Keratinocyte (primary cell): ENCODE measurements around the gene DCTN1.

Source experiments
- CTCF ChIP-seq, 3 experiments: IDR thresholded peaks in 1 of 3; conservative IDR thresholded peaks in 1 of 3; optimal IDR thresholded peaks in 1 of 3; 2 replicates in 2 of 3; 3 replicates in 1 of 3; pipeline versions ENCODE3 to v1.5.1; 2011; ENCODE audit warnings: low read length in 3 of 3, mild to moderate bottlenecking in 3 of 3, moderate library complexity in 2 of 3, control low read depth in 1 of 3, inconsistent platforms in 1 of 3; ENCODE audit not compliant: insufficient read depth in 2 of 3; ENCODE audit errors: extremely low read depth in 1 of 3
- EZH2 ChIP-seq: IDR thresholded peaks from one replicate; pipeline ENCODE4 v1.6.1; 2012; ENCODE audit warnings: inconsistent platforms, mild to moderate bottlenecking, low read length, moderate library complexity

DNA sequence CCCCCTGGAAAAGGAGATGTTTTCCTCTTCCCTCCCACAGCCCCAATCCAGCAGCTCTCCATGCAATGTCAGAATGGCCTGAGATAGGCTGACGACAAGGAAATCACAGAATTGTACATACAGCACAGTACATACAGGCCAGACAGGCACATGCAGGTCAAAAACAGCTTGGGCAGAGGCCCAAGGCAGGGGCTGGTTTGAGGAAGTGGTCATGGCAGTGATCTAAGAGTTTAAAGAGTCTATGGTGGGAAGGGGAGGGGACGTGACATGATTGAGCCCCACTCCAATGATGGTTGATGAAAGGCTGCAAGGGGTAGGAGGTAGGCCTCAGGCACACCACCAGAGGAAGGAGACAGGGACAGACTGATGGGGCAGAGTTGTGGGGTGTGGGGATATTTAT, 4.3 kb downstream of the DCTN1 start:
- TF ChIP-seq CTCF (optimal IDR thresholded peaks at IDR 0.05 in 1 of 3, IDR thresholded peaks at IDR 0.05 in 1 of 3, conservative IDR thresholded peaks at IDR 0.05 in 1 of 3; ENCODE audit: extremely low read depth in 1 of 3, insufficient read depth in 2 of 3, low read length in 3 of 3) (no peak), EZH2 (no peak)
